Occipital lobe (tissue), 2 donors: Measurements from ENCODE around the gene LBX2. TPM values are rescaled to one million over a fixed set of nuclear protein-coding genes. Genes with fewer than 3 reads are reported as not detected.

Experiments used
- DNase-seq: peaks from one replicate; lab custom pipeline; 2025; lab: John Stamatoyannopoulos, UW
- total RNA-seq: library from RNA; depleted of rRNA; stranded (reverse); fragments of >200 nt; gene quantifications from one replicate; pipeline ENCODE4 v1.2.3, GENCODE V29; 2014

The LBX2 gene
- total RNA-seq, 1 donor from 2014 or later = not detected

GRCh38 chr2:74457549-74458131 lies 41.8 kb downstream of the LBX2 start:
- no peak for DNase-seq

- DNase-seq = no peak
Measured at GRCh38 chr2:74457129-74457548, 42.3 kb downstream of the LBX2 start.

- DNase-seq = peak; percentile 95
Measured at GRCh38 chr2:74454654-74455511, 44.5 kb downstream of the LBX2 start, which contains the start of gene INO80B. Gene INO80B, plus strand, starts transcription at chr2:74455087. Its CDS starts 30 bp downstream, at chr2:74455117.

- DNase-seq = no peak
Measured at GRCh38 chr2:74450570-74451190, 48.7 kb downstream of the LBX2 start.

GRCh38 chr2:74448771-74449170 lies 50.6 kb downstream of the LBX2 start:
- no peak for DNase-seq

Other genes starting within 250 kb of the LBX2 start
- gene SLC4A5, start 156.2 kb downstream of the LBX2 start, total RNA-seq = 2.2 TPM
- 97.2 TPM for gene DCTN1, start 119.3 kb downstream of the LBX2 start, total RNA-seq
- 0.62 TPM for gene C2orf81, start 78.0 kb downstream of the LBX2 start, total RNA-seq
- 30.7 TPM for gene WDR54, start 77.9 kb downstream of the LBX2 start, total RNA-seq
- gene RTKN, start 57.7 kb downstream of the LBX2 start, total RNA-seq = 6.7 TPM
- 15.3 TPM for gene INO80B, start 44.5 kb downstream of the LBX2 start, total RNA-seq
- 23.6 TPM for gene WBP1, start 41.2 kb downstream of the LBX2 start, total RNA-seq
- gene MOGS, start 34.2 kb downstream of the LBX2 start, total RNA-seq = 22.5 TPM
- 11.5 TPM for gene MRPL53, start 26.9 kb downstream of the LBX2 start, total RNA-seq
- 35.6 TPM for gene CCDC142, start 16.6 kb downstream of the LBX2 start, total RNA-seq
- gene TTC31, start 16.5 kb downstream of the LBX2 start, total RNA-seq = 5.9 TPM
- 6.4 TPM for gene PCGF1, start 8.1 kb upstream of the LBX2 start, total RNA-seq
- gene TLX2, start 14.8 kb upstream of the LBX2 start, total RNA-seq = not detected
- gene DQX1, start 26.6 kb upstream of the LBX2 start, total RNA-seq = not detected
- 40.4 TPM for gene AUP1, start 30.1 kb upstream of the LBX2 start, total RNA-seq
- 56.3 TPM for gene HTRA2, start 30.3 kb upstream of the LBX2 start, total RNA-seq
- gene LOXL3, start 54.3 kb upstream of the LBX2 start, total RNA-seq = 16.1 TPM
- 3.4 TPM for gene DOK1, start 55.1 kb upstream of the LBX2 start, total RNA-seq
- gene M1AP, start 148.7 kb upstream of the LBX2 start, total RNA-seq = not detected
- gene SEMA4F, start 154.6 kb upstream of the LBX2 start, total RNA-seq = 15.3 TPM